ENCODE measurements around the gene ANKS1A.

ANKS1A gene

GRCh38 chr6:35089216-35089934, 200.3 kb downstream of the ANKS1A start:
- H3K4me3 ChIP-seq (replicated peaks in 1 of 2; ENCODE audit: low read depth in 2 of 2, low read length in 2 of 2), result no peak overlapping the region

GRCh38 chr6:35089935-35090505, 201.0 kb downstream of the ANKS1A start:
- TF ChIP-seq CTCF (IDR thresholded peaks at IDR 0.05; ENCODE audit: low read depth, low read length), result no peak
- peak; percentile 53 to 76 for DNase-seq (ENCODE audit: low read depth in 2 of 2)
- no peak overlapping the region for H3K4me3 ChIP-seq (replicated peaks in 1 of 2; ENCODE audit: low read depth in 2 of 2, low read length in 2 of 2)

More at GRCh38 chr6:35089216-35089934, 200.3 kb downstream of the ANKS1A start:
- no peak for TF ChIP-seq CTCF (IDR thresholded peaks at IDR 0.05; ENCODE audit: low read depth, low read length)
- DNase-seq (ENCODE audit: low read depth in 2 of 2), result no peak

GRCh38 chr6:35090734-35091133, 201.7 kb downstream of the ANKS1A start:
- no peak for TF ChIP-seq CTCF (IDR thresholded peaks at IDR 0.05; ENCODE audit: low read depth, low read length)
- no peak for DNase-seq (ENCODE audit: low read depth in 2 of 2)
- H3K4me3 ChIP-seq (replicated peaks in 1 of 2; ENCODE audit: low read depth in 2 of 2, low read length in 2 of 2), result no peak overlapping the region

GRCh38 chr6:35091346-35092083, 202.5 kb downstream of the ANKS1A start:
- no peak for DNase-seq (ENCODE audit: low read depth in 2 of 2)
- no peak for TF ChIP-seq CTCF (IDR thresholded peaks at IDR 0.05; ENCODE audit: low read depth, low read length)
- H3K4me3 ChIP-seq (replicated peaks in 1 of 2; ENCODE audit: low read depth in 2 of 2, low read length in 2 of 2), result no peak overlapping the region

GRCh38 chr6:35092362-35093117, 203.5 kb downstream of the ANKS1A start:
- DNase-seq (ENCODE audit: low read depth in 2 of 2), result peak; percentile 64 to 79

More at GRCh38 chr6:35092362-35093117, 203.5 kb downstream of the ANKS1A start:
- no peak for TF ChIP-seq CTCF (IDR thresholded peaks at IDR 0.05; ENCODE audit: low read depth, low read length)
- no peak overlapping the region for H3K4me3 ChIP-seq (replicated peaks in 1 of 2; ENCODE audit: low read depth in 2 of 2, low read length in 2 of 2)

Data from cardiac fibroblast (primary cell).